OCI-M2 (cell line): Measurements from ENCODE around the gene FRMPD4.

Experiments used
- DNase-seq: peaks from one replicate; lab custom pipeline; 2025; ENCODE audit not compliant: unreplicated experiment; lab: John Stamatoyannopoulos, UW

The FRMPD4 gene

GRCh38 chrX:12423346-12423745 is 285.1 kb downstream of the FRMPD4 start:
- no peak for DNase-seq

- no peak for DNase-seq
Observed at GRCh38 chrX:12425496-12425895, 287.2 kb downstream of the FRMPD4 start.

GRCh38 chrX:12426420-12426819 is 288.1 kb downstream of the FRMPD4 start:
- no peak for DNase-seq

- DNase-seq = no peak
Observed at GRCh38 chrX:12434493-12434892, 296.2 kb downstream of the FRMPD4 start.

GRCh38 chrX:12439416-12439815 is 301.1 kb downstream of the FRMPD4 start:
- DNase-seq = no peak

GRCh38 chrX:12440246-12440645 is 302.0 kb downstream of the FRMPD4 start:
- no peak for DNase-seq

GRCh38 chrX:12441381-12442128 is 303.3 kb downstream of the FRMPD4 start:
- no peak for DNase-seq

- no peak for DNase-seq
Observed at GRCh38 chrX:12443534-12444098, 305.3 kb downstream of the FRMPD4 start.

GRCh38 chrX:12446342-12447075 is 308.2 kb downstream of the FRMPD4 start:
- no peak for DNase-seq

GRCh38 chrX:12447448-12448064 is 309.3 kb downstream of the FRMPD4 start:
- no peak for DNase-seq

GRCh38 chrX:12452268-12452667 is 314.0 kb downstream of the FRMPD4 start:
- DNase-seq = no peak

- no peak for DNase-seq
Observed at GRCh38 chrX:12460929-12461328, 322.7 kb downstream of the FRMPD4 start.

- no peak for DNase-seq
Observed at GRCh38 chrX:12463052-12463451, 324.8 kb downstream of the FRMPD4 start.

GRCh38 chrX:12463873-12464272 is 325.6 kb downstream of the FRMPD4 start:
- no peak for DNase-seq

- DNase-seq = no peak
Observed at GRCh38 chrX:12467321-12467720, 329.0 kb downstream of the FRMPD4 start.

GRCh38 chrX:12469296-12469695 is 331.0 kb downstream of the FRMPD4 start:
- no peak for DNase-seq

- no peak for DNase-seq
Observed at GRCh38 chrX:12471061-12471460, 332.8 kb downstream of the FRMPD4 start.

GRCh38 chrX:12480956-12481355 is 342.7 kb downstream of the FRMPD4 start:
- no peak for DNase-seq

- no peak for DNase-seq
Observed at GRCh38 chrX:12488220-12488619, 349.9 kb downstream of the FRMPD4 start.

GRCh38 chrX:12488771-12489170 is 350.5 kb downstream of the FRMPD4 start:
- no peak for DNase-seq

- no peak for DNase-seq
Observed at GRCh38 chrX:12489341-12489740, 351.1 kb downstream of the FRMPD4 start.
